Body of pancreas (tissue), 4 donors: ENCODE measurements around the gene RYR3. TPM values are rescaled to one million over a fixed set of nuclear protein-coding genes. Genes with fewer than 3 reads are reported as not detected.
"Not testable (repeated sequence)": the region's sequence is repeated elsewhere in the genome, so short reads cannot be mapped to it uniquely, and the experiment has no call there.

Experiments
- ATAC-seq: fragments of 150-250 bp; one replicate; pipeline ENCODE4 v1.9.1; 2016
- DNase-seq, 4 donors: peaks; one replicate each; pipeline ENCODE4 v3.0.0-alpha.2; 2019
- H3K27ac ChIP-seq, 4 donors: fragments of 200-600 bp; sonication (generic); 1 replicate in 3 of 4; 2 replicates in 1 of 4; pipeline versions ENCODE4 v1.5.1 to v1.6.1; 2016 to 2019; ENCODE audit warnings: mild to moderate bottlenecking in 1 of 4, mixed read lengths in 1 of 4, moderate library complexity in 1 of 4
- H3K27me3 ChIP-seq, 2 donors: fragments of 200-600 bp; sonication (generic); one replicate each; pipeline ENCODE4 v1.6.0; 2016; ENCODE audit warnings: mild to moderate bottlenecking in 1 of 2
- H3K36me3 ChIP-seq, 2 donors: fragments of 200-600 bp; sonication (generic); replicated peaks in 1 of 2; 2 replicates each; pipeline ENCODE4 v1.5.1; 2016; ENCODE audit warnings: low read depth in 2 of 2; ENCODE audit not compliant: insufficient read depth in 1 of 2
- H3K4me1 ChIP-seq: fragments of 200-600 bp; sonication (generic); one replicate; pipeline ENCODE4 v1.6.0; 2016
- H3K4me3 ChIP-seq, 2 donors: fragments of 200-600 bp; sonication (generic); 1 replicate in 1 of 2; 2 replicates in 1 of 2; pipeline ENCODE4 v1.5.1; 2016 to 2019
- H3K9me3 ChIP-seq, 3 donors: fragments of 200-600 bp; sonication (generic); 1 replicate in 2 of 3; 2 replicates in 1 of 3; pipeline ENCODE4 v1.5.1; 2016
- CTCF ChIP-seq, 7 experiments: fragments of 450-650 bp in 4 of 7; fragments of 200-600 bp in 3 of 7; sonication (generic) in 3 of 7; IDR thresholded peaks; one replicate each; pipeline ENCODE4 v1.5.1; 2016 to 2019; ENCODE audit warnings: antibody characterized with exemption in 7 of 7
- POLR2A ChIP-seq, 3 donors: fragments of 450-650 bp; IDR thresholded peaks; one replicate each; pipeline ENCODE4 v1.6.1; 2016; ENCODE audit warnings: antibody characterized with exemption in 3 of 3, mild to moderate bottlenecking in 2 of 3
- WGBS, 2 donors: methylation state at CpG; one replicate each; pipeline ENCODE4 v1.1.5; 2017; 5-methylcytosine and 5-hydroxymethylcytosine counted together
- intact Hi-C: fragments of 100-400 bp; cut with DNase I; formaldehyde crosslinking; loops from one replicate; pipeline ENCODE4 v1.15.1; 2023
- total RNA-seq, 2 donors: library from RNA; depleted of rRNA; stranded (reverse); fragments of >200 nt; gene quantifications; one replicate each; pipeline ENCODE4 v1.1.0, GENCODE V29; 2016

Gene RYR3
- total RNA-seq, 2 donors from 2014 or later: 0.26 to 0.66 TPM

DNA sequence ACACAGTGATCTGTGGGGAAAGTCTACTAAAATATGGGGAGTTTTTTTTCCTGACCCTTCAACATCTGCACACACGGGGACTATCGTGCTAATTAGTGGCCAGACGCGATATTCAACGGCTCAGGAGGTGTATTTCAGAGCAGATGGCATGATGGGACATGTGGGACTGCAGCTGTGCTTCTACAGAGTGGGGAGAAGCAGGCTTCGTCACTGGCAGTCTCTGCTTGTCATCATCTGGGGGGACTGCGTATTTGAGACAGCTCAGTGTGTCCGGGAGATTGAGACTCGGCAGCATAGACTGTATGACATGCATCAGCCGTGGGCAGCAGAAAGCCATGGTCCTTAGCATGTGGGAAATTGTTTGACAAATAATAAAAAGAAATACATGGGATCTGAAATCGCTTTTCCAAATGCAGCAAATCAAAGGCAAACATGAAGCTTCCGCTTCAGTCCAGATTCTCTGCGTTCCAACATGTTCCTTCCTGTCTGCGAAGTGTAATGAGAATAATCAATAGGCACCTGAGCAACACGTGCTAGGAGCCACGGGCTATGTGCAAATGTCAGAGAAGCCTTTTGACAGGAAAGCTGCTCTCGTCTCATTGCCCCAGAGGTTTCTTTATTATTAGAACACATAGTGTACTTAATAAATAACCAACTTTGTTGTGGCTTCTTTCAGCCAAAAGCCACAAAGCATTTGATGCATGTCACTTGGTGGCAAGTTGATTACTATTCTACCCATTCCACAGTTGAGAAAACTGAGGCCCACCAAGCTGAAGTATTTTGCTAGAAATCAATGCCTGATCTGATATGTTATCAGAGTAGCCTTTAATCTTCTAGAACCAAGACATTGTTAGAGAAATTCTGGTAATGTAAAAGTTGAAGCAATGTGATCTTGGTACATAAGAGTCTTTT is 276.3 kb downstream of the RYR3 start:
- Histone ChIP-seq H3K27ac (no peak overlapping the region), H3K4me1 (no peaks in the 10 kb centered on the region), H3K9me3 (no peaks in the 10 kb centered on the region), H3K27me3 (no peaks in the 10 kb centered on the region), H3K36me3 (no peaks in the 10 kb centered on the region), H3K4me3 (no peak overlapping the region)
- ATAC-seq: no peak
- WGBS, 2 donors: 44 to 46% methylated on average over 17 of the region's 17 CpGs
- DNase-seq: no peak
- TF ChIP-seq CTCF (IDR thresholded peaks at IDR 0.05) (no peak), POLR2A (IDR thresholded peaks at IDR 0.05) (no peak)
- intact Hi-C loops: no loop called here

DNA sequence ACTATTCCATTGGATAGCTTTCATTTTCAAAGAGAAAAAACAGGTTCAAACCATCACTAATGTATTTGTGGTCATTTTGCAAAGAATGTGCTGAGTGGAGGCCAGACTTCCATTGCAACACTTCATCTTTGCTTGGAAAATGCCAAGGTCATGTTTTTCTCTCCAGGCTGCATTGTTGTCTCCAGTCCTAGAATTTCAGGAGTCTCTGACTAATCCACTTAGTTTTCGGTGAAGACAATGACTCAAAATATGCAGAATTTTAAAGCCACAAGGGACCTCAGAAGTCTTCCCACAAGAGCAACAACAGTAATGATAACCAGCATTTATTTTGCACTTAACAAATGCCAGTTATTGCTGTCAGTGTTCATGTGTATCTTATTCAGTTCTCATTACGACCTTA is 277.0 kb downstream of the RYR3 start:
- H3K4me3 ChIP-seq: no peak overlapping the region
- WGBS, 2 donors: 36 to 38% methylated on average over 2 of the region's 2 CpGs
- H3K27ac ChIP-seq: no peak overlapping the region
- intact Hi-C loops: no loop called here
- TF ChIP-seq CTCF (IDR thresholded peaks at IDR 0.05) (no peak), POLR2A (IDR thresholded peaks at IDR 0.05) (no peak)
- DNase-seq: no peak
- no peaks in the 10 kb centered on the region for H3K36me3 ChIP-seq
- ATAC-seq: no peak
- no peaks in the 10 kb centered on the region for H3K27me3 ChIP-seq
- no peaks in the 10 kb centered on the region for H3K9me3 ChIP-seq
- no peaks in the 10 kb centered on the region for H3K4me1 ChIP-seq

DNA sequence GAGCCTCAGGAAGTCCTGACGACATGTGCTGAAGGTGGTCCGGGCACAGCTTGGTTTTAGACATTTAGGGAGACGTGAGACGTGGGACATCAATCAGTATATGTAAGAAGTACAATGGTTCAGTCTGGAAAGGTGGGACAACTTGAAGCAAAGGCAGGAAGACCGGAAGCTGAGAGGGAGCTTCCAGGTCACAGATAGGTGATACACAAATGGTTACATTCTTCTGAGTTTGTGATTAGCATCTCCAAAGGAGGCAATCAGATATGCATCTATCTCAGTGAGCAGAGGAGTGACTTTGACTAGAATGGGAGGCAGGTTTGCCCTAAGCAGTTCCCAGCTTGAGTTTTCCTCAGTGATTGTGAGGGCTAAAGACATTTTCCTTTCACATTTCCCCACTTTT is 282.1 kb downstream of the RYR3 start:
- Histone ChIP-seq H3K4me1 (no peaks in the 10 kb centered on the region), H3K4me3 (no peak overlapping the region), H3K27me3 (no peaks in the 10 kb centered on the region), H3K9me3 (no peaks in the 10 kb centered on the region), H3K27ac (no peak overlapping the region), H3K36me3 (no peaks in the 10 kb centered on the region)
- no peak for ATAC-seq
- no peak for DNase-seq
- intact Hi-C loops: no loop called here
- 55 to 68% methylated on average over 5 of the region's 5 CpGs for WGBS, 2 donors
- TF ChIP-seq CTCF (IDR thresholded peaks at IDR 0.05) (no peak), POLR2A (IDR thresholded peaks at IDR 0.05) (no peak)

DNA sequence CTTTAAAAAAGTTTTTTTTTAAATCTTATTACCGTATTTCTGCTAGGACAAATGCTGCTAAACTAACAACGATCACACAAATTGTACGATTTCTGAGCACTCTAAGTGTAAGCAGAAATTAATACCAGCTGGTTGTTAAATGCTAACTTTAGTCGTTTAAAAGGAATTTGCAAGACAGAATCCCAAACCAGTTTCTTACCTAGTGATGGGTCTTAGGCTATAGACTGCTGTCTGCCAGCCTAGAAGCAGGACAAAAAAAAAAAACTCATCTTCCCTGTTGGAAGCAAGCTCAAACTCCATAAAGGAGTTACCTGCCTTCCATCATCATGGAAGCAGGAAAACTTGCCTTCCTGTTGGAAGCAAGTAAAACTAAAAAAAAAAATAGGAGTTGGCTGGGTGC is 287.6 kb downstream of the RYR3 start:
- H3K9me3 ChIP-seq, H3K4me3 ChIP-seq, H3K4me1 ChIP-seq, H3K27me3 ChIP-seq, DNase-seq, ATAC-seq, intact Hi-C loops, H3K36me3 ChIP-seq, H3K27ac ChIP-seq: not testable (repeated sequence)
- WGBS, 2 donors: 56 to 61% methylated on average over 4 of the region's 4 CpGs

DNA sequence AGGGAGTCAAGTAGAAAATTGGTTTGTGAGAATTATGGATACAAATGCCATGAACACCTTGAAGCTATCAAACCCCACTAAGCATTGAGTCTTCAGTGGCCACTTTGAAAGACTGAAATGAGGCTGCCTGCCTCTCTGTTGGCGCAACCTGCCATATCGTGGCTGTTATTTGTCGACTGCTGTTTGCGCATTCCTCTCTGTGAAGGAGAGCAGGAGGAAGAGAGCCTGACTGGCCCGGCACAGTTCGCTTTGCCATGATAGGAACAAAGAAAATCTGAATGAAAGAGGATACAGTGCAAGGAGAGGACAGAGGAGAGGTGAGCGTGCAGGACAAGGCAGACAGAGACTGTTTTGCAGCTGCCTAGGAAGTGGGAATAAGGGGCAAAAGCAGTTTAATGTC is 289.4 kb downstream of the RYR3 start:
- DNase-seq (no peak), ATAC-seq (no peak)
- H3K9me3 ChIP-seq: no peaks in the 10 kb centered on the region
- WGBS, 2 donors: 24 to 25% methylated on average over 7 of the region's 7 CpGs
- TF ChIP-seq POLR2A (IDR thresholded peaks at IDR 0.05) (no peak), CTCF (IDR thresholded peaks at IDR 0.05) (no peak)
- H3K36me3 ChIP-seq: no peaks in the 10 kb centered on the region
- H3K4me1 ChIP-seq: no peaks in the 10 kb centered on the region
- no peak overlapping the region for H3K27ac ChIP-seq
- H3K4me3 ChIP-seq: no peak overlapping the region
- intact Hi-C loops: no loop called here
- H3K27me3 ChIP-seq: no peaks in the 10 kb centered on the region
